ENCODE results near the gene PRDM11.

- TF ChIP-seq CTCF (IDR thresholded peaks at IDR 0.05; ENCODE audit: borderline replicate concordance, extremely low read depth, low read length, poor library complexity, severe bottlenecking), result no peak
- no peak for TF ChIP-seq EZH2 (IDR thresholded peaks at IDR 0.05; ENCODE audit: borderline replicate concordance, low read depth, low read length, severe bottlenecking)
Measured at GRCh38 chr11:45247433-45247832, 101.0 kb downstream of the PRDM11 start.

Data from DND-41 (cell line).